ENCODE measurements around the gene PKM.

DNA sequence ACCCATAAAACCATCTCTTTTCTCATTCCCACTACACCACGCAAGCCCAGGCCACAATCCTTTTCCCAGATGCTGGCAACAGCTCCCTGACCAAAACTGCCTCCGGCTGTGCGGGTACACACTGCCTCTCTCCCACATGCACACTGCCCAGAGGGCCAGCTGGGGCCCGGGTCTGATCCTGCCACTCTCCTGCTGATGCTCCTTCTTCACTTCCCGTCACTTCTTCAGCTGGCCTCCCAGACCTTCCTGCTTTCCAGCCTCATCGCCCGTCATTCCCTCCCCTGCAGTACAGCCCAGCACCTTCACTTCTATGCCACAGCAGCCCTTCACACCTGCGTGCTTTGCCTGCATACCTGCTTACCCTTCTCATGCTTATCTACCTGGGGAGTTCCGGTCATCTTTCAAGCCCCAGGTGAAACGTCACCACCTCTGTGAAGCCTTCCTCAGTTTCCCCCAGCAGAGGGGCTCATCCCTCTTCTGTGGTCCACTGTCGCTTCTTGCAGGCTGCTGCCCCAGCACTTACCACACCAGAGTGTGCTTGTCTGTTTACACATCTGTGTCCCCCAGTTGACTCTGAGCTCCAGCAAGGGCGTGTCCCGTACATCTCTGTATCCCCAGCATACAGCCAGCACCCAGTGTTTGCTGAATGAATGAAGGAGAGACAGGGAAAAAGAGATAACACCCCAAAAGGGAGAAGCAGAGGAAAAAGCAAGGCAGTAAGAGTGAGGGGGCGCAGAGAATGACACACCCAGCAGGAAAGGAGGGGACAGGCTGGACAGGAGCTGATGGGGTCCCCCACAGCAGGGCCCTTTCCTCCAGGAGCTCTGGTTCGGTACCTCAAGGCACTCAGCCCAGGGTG is 55.6 kb downstream of the PKM start:
- TF ChIP-seq, protein P1, sequence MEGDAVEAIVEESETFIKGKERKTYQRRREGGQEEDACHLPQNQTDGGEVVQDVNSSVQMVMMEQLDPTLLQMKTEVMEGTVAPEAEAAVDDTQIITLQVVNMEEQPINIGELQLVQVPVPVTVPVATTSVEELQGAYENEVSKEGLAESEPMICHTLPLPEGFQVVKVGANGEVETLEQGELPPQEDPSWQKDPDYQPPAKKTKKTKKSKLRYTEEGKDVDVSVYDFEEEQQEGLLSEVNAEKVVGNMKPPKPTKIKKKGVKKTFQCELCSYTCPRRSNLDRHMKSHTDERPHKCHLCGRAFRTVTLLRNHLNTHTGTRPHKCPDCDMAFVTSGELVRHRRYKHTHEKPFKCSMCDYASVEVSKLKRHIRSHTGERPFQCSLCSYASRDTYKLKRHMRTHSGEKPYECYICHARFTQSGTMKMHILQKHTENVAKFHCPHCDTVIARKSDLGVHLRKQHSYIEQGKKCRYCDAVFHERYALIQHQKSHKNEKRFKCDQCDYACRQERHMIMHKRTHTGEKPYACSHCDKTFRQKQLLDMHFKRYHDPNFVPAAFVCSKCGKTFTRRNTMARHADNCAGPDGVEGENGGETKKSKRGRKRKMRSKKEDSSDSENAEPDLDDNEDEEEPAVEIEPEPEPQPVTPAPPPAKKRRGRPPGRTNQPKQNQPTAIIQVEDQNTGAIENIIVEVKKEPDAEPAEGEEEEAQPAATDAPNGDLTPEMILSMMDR (IDR thresholded peaks at IDR 0.05): no peak
- no peak for TF ChIP-seq POLR2A (IDR thresholded peaks at IDR 0.05)
- no peak for TF ChIP-seq POLR2AphosphoS5 (IDR thresholded peaks at IDR 0.05)

Measured in transverse colon (tissue), 4 donors.